GM12878 (cell line): ENCODE data around the gene PROKR1. TPM values are rescaled to one million over a fixed set of nuclear protein-coding genes. Genes with fewer than 3 reads are reported as not detected.

Experiments
- ATAC-seq: fragments of 200-7000 bp; cut with Tn5 transposase; 3 replicates; pipeline ENCODE4 v1.9.1; 2020; ENCODE audit warnings: mild to moderate bottlenecking, moderate library complexity
- BruUV-seq: library from RNA; stranded (reverse); fragments of 400-500 nt; replicated peaks from 2 replicates; lab custom pipeline; 2021; lab: Mats Ljungman, UMichigan
- CTCF ChIA-PET: fragments of 300-600 bp; sonication (Branson Sonifier 250); formaldehyde crosslinking; extraction: SDS; loops from one replicate; lab custom pipeline; 2021; ENCODE audit warnings: inconsistent platforms; lab: Yijun Ruan, JAX
- POLR2A ChIA-PET: fragments of 350-600 bp; formaldehyde crosslinking; extraction: SDS; loops from one replicate; lab custom pipeline; 2021; ENCODE audit warnings: inconsistent platforms; lab: Charles Lee
- RAD21 ChIA-PET: fragments of 300-600 bp; sonication (Branson Sonifier 250); formaldehyde crosslinking; loops from one replicate; lab custom pipeline; 2023; ENCODE audit warnings: antibody characterized with exemption; ENCODE audit not compliant: unreplicated experiment; lab: Charles Lee
- SMC1A ChIA-PET: fragments of 300-600 bp; sonication (Branson Sonifier 250); formaldehyde crosslinking; loops from one replicate; lab custom pipeline; 2023; ENCODE audit not compliant: unreplicated experiment, uncharacterized antibody; lab: Charles Lee
- DNase-seq: peaks from one replicate; pipeline ENCODE4 v3.0.0-alpha.2; 2011; ENCODE audit warnings: low read depth, low spot score
- FAIRE-seq: peaks from 3 replicates; lab custom pipeline; 2011; peaks lifted over from hg19 to GRCh38; lab: Jason Lieb, UNC
- H2AFZ ChIP-seq: 2 replicates; pipeline ENCODE4 v1.6.0; 2011; ENCODE audit warnings: low read depth, low read length, control low read depth; ENCODE audit not compliant: control insufficient read depth
- H3K27ac ChIP-seq: 2 replicates; pipeline ENCODE4 v1.5.1; 2011; ENCODE audit warnings: control low read depth; ENCODE audit not compliant: control insufficient read depth, insufficient read depth
- H3K27me3 ChIP-seq, 2 experiments: replicated peaks in 1 of 2; 2 replicates each; pipeline versions ENCODE4 v1.6.0 to v1.6.1; 2011; ENCODE audit warnings: low read length in 1 of 2; ENCODE audit not compliant: control insufficient read depth in 2 of 2, insufficient read depth in 2 of 2
- H3K36me3 ChIP-seq, 2 experiments: 2 replicates each; pipeline ENCODE4 v1.5.1; 2011; ENCODE audit warnings: low read length in 1 of 2; ENCODE audit not compliant: control insufficient read depth in 2 of 2, insufficient read depth in 2 of 2
- H3K4me1 ChIP-seq: 2 replicates; pipeline ENCODE4 v1.6.1; 2011; ENCODE audit warnings: mild to moderate bottlenecking, low read length, moderate library complexity, mixed read lengths; ENCODE audit not compliant: control insufficient read depth, insufficient read depth
- H3K4me2 ChIP-seq: 2 replicates; pipeline ENCODE4 v1.6.0; 2011; ENCODE audit warnings: control low read depth; ENCODE audit not compliant: control insufficient read depth, insufficient read depth
- H3K4me3 ChIP-seq: fragments of 200-600 bp; sonication (generic); 2 replicates; pipeline ENCODE4 v1.5.1; 2016
- H3K79me2 ChIP-seq: 2 replicates; pipeline ENCODE4 v1.6.0; 2011; ENCODE audit warnings: low read length; ENCODE audit not compliant: control insufficient read depth, insufficient read depth
- H3K9ac ChIP-seq: 2 replicates; pipeline ENCODE4 v1.8.0; 2011; ENCODE audit warnings: low read length, control low read depth, mixed read lengths; ENCODE audit not compliant: control insufficient read depth, insufficient read depth
- H3K9me3 ChIP-seq: replicated peaks from 3 replicates; pipeline ENCODE4 v1.5.1; 2011; ENCODE audit warnings: mild to moderate bottlenecking, low read length; ENCODE audit not compliant: control insufficient read depth, insufficient read depth
- H4K20me1 ChIP-seq: 2 replicates; pipeline ENCODE4 v1.6.0; 2011; ENCODE audit not compliant: control insufficient read depth, insufficient read depth
- ATF7 ChIP-seq: fragments of 450-650 bp; IDR thresholded peaks from 2 replicates; pipeline ENCODE4 v1.6.1; 2016; ENCODE audit warnings: low read depth, mild to moderate bottlenecking
- EGR1 ChIP-seq, 2 experiments: IDR thresholded peaks; 1 replicate in 1 of 2; 2 replicates in 1 of 2; pipeline ENCODE4 v1.6.1; 2011 to 2012; ENCODE audit warnings: low read depth in 2 of 2, low read length in 2 of 2, borderline replicate concordance in 1 of 2, mild to moderate bottlenecking in 1 of 2, moderate library complexity in 1 of 2
- SMC3 ChIP-seq: IDR thresholded peaks from 2 replicates; pipeline ENCODE4 v1.6.1; 2011; ENCODE audit warnings: low read length, improper control_type of control experiment, borderline replicate concordance
- WRNIP1 ChIP-seq: IDR thresholded peaks from 2 replicates; pipeline ENCODE4 v1.6.1; 2011; ENCODE audit warnings: low read depth, low read length, improper control_type of control experiment, borderline replicate concordance
- YBX1 ChIP-seq: fragments of 450-650 bp; IDR thresholded peaks from 2 replicates; pipeline ENCODE4 v1.6.1; 2016; ENCODE audit warnings: antibody characterized with exemption
- ZBTB33 ChIP-seq: fragments of 450-650 bp; IDR thresholded peaks from 2 replicates; pipeline ENCODE4 v1.6.1; 2017; ENCODE audit warnings: mild to moderate bottlenecking
- ZNF687 ChIP-seq: fragments of 450-650 bp; IDR thresholded peaks from 2 replicates; pipeline ENCODE4 v1.6.1; 2017; ENCODE audit warnings: mild to moderate bottlenecking, moderate library complexity
- WGBS: methylation state at CpG from one replicate; pipeline ENCODE4 v1.1.6; 2016; ENCODE audit warnings: low lambda C conversion rate; ENCODE audit not compliant: insufficient replicate concordance, insufficient coverage; ENCODE audit errors: missing lambda C conversion rate; 5-methylcytosine and 5-hydroxymethylcytosine counted together
- in situ Hi-C: fragments of 300-500 bp; cut with MboI; formaldehyde crosslinking; loops from 9 replicates; pipeline ENCODE4 v1.14.3; 2018; ENCODE audit warnings: mixed read lengths
- intact Hi-C: fragments of 100-400 bp; cut with micrococcal nuclease; formaldehyde crosslinking; loops from one replicate; pipeline ENCODE4 v1.14.2; 2022; ENCODE audit not compliant: unreplicated experiment
- polyA plus RNA-seq, 11 experiments: library from polyadenylated mRNA; depleted of rRNA in 4 of 11; unstranded in 6 of 11; stranded (reverse) in 5 of 11; fragments of >200 nt; fragmentation: Nextera tagmentation in 4 of 11; fragmentation: Illumina TruSeq in 1 of 11; extraction: Ambion mirVana in 4 of 11; extraction: Trizol in 1 of 11; gene quantifications; 1 replicate in 1 of 11; 2 replicates in 10 of 11; pipeline versions ENCODE4 v1.2.1 to v1.2.3, GENCODE V29; 2011 to 2016; ENCODE audit warnings: inconsistent platforms in 2 of 11, missing spikeins in 2 of 11, low read depth in 1 of 11
- total RNA-seq, 4 experiments: library from RNA; depleted of rRNA in 3 of 4; stranded (reverse); fragments of >200 nt in 3 of 4; fragmentation: Illumina TruSeq in 1 of 4; extraction: Trizol in 1 of 4; gene quantifications; 2 replicates each; pipeline versions ENCODE4 v1.2.1 to v1.2.3, GENCODE V29; 2013 to 2021
- TF ChIP-seq, protein P1 (sequence below): fragments of 450-650 bp; IDR thresholded peaks from 2 replicates; pipeline ENCODE4 v1.6.1; 2017; ENCODE audit warnings: borderline replicate concordance

Gene PROKR1
- total and polyA plus RNA-seq, 10 of the 15 experiments (the other 5 are each of a cell fraction or from before 2014, with no cell fraction given): 0.01 to 0.02 TPM; not detected in 8

- ChIA-PET SMC1A (interaction anchor here (1.0 to 2.1 kb wide), 3 partner anchors 10 to 14 kb away, joined by 3 to 7 read pairs (median 4); no protein-coding TSS in a partner anchor), CTCF (interaction anchor here (3.0 kb wide), 1 partner anchor 9 kb away, joined by 24 read pairs; no protein-coding TSS in a partner anchor), RAD21 (no interaction called here), POLR2A (interaction anchor here (1.4 kb wide), 1 partner anchor 10 kb away, joined by 3 read pairs; no protein-coding TSS in a partner anchor)
- no peak for ATAC-seq
- FAIRE-seq: no peak
- 95% methylated on average over 2 of the region's 2 CpGs for WGBS
- no peaks in the 10 kb centered on the region for H3K79me2 ChIP-seq
- DNase-seq: no peak
- no peak overlapping the region for H3K4me3 ChIP-seq
- H3K27me3 ChIP-seq: no peaks in the 10 kb centered on the region
- in situ Hi-C loops: no loop called here
- intact Hi-C loops: no loop called here
- no peak overlapping the region for H3K27ac ChIP-seq
- peaks cover 8% of the 10 kb centered on the region; the same call in 2 of the 3 replicates for H3K9me3 ChIP-seq
- H3K4me2 ChIP-seq: no peak overlapping the region
- no TSS peak for BruUV-seq
- TF ChIP-seq EGR1 (IDR thresholded peaks at IDR 0.05; ENCODE audit: borderline replicate concordance in 1 of 2, low read depth in 2 of 2, low read length in 2 of 2) (no peak), YBX1 (no peak), ZBTB33 (no peak), ATF7 (no peak), SMC3 (no peak), ZNF687 (no peak), WRNIP1 (no peak)
- TF ChIP-seq, protein P1, sequence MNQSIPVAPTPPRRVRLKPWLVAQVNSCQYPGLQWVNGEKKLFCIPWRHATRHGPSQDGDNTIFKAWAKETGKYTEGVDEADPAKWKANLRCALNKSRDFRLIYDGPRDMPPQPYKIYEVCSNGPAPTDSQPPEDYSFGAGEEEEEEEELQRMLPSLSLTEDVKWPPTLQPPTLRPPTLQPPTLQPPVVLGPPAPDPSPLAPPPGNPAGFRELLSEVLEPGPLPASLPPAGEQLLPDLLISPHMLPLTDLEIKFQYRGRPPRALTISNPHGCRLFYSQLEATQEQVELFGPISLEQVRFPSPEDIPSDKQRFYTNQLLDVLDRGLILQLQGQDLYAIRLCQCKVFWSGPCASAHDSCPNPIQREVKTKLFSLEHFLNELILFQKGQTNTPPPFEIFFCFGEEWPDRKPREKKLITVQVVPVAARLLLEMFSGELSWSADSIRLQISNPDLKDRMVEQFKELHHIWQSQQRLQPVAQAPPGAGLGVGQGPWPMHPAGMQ: no peak
- no peaks in the 10 kb centered on the region for H3K36me3 ChIP-seq
- no peaks in the 10 kb centered on the region for H4K20me1 ChIP-seq
- H2AFZ ChIP-seq: no peak overlapping the region
- no peak overlapping the region for H3K9ac ChIP-seq
- no peaks in the 10 kb centered on the region for H3K4me1 ChIP-seq
These were observed 57.2 kb downstream of the PROKR1 start for GRCh38 chr2:68700560-68700959.
